ENCODE results near the gene TEX53.

TEX53 gene

DNA sequence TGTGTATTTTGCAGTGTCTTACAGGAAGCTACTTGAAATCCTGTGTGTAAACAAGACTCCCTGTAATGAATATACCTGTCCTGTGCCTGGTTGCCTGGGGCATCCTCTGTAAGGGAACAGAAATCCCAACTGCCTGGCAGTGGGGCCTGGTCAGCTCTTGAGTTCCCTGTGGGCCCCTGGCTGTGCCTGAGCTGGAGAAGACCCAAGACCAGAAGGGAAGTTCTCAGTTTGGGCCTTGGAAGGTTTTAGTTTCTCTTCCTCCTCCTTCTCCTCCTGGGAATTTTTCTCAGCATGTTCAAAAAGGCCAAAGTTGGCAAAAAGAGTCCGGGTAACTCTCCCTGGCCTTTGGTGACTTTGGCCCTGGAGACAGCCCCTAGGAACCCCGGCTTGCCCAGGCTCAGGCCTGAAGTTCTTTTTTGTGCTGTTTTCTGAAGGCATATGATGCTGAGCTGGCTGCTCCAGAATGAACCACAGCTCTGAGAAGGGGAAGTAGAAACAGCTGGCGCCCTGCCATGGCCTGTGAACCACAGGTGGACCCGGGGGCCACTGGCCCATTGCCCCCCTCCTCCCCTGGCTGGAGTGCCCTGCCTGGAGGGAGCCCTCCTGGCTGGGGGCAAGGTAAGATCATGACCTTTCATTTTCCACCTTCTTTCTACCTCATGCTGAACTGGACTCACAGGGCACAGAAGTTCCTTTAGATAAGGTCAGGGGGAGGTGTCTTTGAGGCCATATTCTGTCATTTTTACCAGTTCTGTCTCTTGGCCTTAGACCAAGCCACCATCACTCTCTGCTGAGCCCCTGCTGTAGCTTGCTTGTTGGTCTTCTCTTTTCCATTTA is 40.7 kb downstream of the TEX53 start:
- H3K4me3 ChIP-seq (ENCODE audit: low read depth, low read length) = no peak overlapping the region
- TF ChIP-seq, protein P1, sequence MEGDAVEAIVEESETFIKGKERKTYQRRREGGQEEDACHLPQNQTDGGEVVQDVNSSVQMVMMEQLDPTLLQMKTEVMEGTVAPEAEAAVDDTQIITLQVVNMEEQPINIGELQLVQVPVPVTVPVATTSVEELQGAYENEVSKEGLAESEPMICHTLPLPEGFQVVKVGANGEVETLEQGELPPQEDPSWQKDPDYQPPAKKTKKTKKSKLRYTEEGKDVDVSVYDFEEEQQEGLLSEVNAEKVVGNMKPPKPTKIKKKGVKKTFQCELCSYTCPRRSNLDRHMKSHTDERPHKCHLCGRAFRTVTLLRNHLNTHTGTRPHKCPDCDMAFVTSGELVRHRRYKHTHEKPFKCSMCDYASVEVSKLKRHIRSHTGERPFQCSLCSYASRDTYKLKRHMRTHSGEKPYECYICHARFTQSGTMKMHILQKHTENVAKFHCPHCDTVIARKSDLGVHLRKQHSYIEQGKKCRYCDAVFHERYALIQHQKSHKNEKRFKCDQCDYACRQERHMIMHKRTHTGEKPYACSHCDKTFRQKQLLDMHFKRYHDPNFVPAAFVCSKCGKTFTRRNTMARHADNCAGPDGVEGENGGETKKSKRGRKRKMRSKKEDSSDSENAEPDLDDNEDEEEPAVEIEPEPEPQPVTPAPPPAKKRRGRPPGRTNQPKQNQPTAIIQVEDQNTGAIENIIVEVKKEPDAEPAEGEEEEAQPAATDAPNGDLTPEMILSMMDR (IDR thresholded peaks at IDR 0.05; ENCODE audit: low read depth, low read length) = no peak

DNA sequence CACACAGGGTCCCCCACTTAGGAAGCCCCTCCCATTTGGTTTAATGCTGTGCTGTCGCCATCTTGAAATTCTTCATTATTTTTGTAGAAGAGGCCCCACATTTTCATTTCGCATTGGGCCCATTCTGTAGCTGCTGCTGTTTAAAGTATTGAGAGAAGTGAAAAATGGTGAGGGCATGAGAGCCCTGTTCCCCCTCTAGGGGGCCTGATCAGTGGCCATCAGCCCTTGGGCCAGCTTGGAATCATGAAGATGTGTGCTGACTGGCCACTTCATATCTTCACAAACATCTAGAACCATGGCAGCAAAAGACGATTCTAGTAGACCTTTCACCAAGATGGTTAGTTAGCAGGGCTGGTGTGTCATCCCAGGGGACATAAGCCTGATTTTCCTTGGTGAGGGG is 43.2 kb downstream of the TEX53 start:
- no peak overlapping the region for H3K4me3 ChIP-seq (ENCODE audit: low read depth, low read length)
- TF ChIP-seq, protein P1 (IDR thresholded peaks at IDR 0.05; ENCODE audit: low read depth, low read length) = no peak

DNA sequence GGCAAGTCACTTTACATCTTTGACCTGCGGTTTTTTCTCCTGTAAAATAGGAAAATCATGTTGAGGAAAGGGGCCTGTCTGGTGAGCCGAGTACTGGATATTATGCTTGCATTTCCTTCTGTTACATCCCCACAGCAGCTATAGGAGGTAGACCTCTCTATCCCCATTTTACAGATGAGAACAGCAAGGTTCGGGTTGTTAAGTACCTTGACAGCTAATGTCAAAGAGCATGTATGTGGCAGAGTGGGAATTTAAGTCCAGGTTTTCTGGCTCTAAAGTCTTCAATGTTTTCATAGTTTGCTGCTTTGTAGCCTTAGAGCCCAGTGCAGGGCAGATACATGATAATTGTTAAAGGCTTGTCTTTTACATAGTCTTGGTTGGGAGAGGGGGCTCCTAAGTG is 43.7 kb downstream of the TEX53 start:
- TF ChIP-seq, protein P1 (IDR thresholded peaks at IDR 0.05; ENCODE audit: low read depth, low read length) = no peak
- no peak overlapping the region for H3K4me3 ChIP-seq (ENCODE audit: low read depth, low read length)

DNA sequence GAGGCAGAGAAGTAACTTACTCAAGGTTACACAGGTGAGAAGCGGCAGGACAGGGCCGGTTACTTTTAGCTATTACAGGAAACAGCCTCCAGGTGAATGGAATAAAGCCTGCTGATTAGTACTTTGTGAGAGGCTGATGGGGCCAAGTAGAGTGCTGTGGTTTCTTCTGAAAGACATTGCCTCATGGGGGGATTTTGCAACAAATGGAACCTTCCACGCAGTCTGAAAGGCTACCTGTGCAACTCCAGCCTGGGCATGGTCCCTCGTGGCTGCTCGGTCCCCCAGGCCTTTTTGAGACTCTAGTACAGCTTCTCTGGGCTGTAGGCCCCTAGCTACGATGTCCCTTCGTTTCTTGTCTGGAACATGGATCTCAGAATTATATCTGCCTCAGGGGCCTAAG is 44.5 kb downstream of the TEX53 start:
- H3K4me3 ChIP-seq (ENCODE audit: low read depth, low read length) = no peak overlapping the region
- TF ChIP-seq, protein P1 (IDR thresholded peaks at IDR 0.05; ENCODE audit: low read depth, low read length) = no peak

DNA sequence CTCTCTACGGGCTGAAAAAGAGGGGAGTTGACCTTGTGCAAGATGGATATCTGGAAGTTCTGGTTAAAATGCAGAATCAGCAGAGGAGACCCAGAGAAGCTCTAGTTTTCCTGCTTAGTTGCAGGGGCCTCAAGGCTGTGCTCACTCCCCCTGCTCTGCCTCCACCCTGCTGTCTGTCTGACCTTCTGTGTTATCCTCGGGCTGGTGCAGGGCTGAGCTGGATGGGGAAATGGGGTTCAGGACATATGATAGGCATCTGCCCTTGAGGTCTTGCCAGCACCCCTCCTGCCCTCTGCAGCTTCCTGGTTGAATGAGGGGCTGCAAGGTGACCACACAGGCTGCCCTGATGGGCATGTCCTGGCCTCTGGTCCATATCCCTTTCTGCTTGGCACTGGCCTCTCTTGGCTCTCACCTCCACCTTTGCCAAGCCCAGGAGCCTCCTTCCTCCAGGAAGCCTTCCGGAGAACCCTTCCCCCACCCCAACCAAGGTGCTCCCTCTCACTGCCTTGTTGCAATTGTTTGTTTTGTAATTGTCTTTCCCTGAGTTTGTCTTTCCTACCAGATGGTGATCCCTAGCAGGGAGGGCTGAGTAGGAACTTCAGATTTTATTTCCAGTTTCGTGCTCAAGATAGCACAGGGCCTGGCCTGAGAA is 45.2 kb downstream of the TEX53 start:
- peak overlapping the region; percentile 60 for H3K4me3 ChIP-seq (ENCODE audit: low read depth, low read length)
- TF ChIP-seq, protein P1 (IDR thresholded peaks at IDR 0.05; ENCODE audit: low read depth, low read length) = no peak

DNA sequence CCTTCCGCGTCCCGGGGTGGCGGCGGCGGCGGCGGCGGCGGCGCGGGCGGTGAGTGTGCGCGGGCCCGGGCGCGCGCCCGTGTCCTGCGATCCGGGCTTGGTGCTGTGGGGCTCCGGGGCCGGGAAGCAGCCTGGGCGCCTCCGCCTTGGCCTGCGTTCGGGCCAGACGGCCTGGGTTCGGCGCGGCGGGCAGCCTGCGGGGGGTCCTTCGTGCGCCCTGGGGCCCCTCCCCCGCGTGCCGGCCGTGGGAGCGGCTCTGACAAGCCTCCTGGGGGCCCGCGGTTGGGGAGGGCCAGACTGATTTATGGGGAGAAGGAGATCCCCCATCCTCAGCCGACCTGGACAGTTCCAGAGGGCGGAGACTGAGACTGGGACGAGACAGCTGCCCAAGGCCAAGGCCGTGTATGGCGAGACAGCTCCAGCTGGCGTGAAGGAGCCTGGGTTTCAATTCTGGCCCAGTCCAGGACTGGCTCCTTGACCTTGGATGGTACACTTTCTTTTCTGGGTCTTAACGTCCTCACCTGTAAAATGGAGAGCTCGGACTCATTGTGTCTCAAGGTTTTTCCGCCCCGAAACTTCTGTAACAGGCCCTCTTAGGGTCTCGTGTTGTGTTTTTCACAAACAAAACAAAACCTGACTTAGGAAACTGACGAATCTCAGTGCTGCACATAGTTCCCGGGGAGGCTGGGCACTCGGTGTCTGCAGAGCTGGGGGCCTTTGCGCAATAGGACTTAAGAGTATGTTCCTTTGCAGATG is 45.9 kb downstream of the TEX53 start:
- peak overlapping the region; percentile 60 for H3K4me3 ChIP-seq (ENCODE audit: low read depth, low read length)
- TF ChIP-seq, protein P1 (IDR thresholded peaks at IDR 0.05; ENCODE audit: low read depth, low read length) = no peak

DNA sequence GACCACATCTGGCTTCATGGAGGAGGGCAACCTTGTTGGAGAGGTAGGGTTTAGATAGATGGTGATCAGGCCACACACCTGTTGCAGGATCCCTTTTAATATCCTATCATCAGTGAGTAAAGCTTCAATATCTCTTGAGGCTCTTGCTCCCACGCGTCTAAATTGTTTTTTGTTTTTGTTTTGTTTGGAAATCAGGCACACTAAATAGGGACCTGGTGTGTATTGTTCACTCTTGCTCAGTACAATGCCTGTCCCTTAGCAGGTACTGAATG is 49.1 kb downstream of the TEX53 start:
- H3K4me3 ChIP-seq (ENCODE audit: low read depth, low read length) = no peak overlapping the region
- TF ChIP-seq, protein P1 (IDR thresholded peaks at IDR 0.05; ENCODE audit: low read depth, low read length) = no peak
